Epithelial cell of proximal tubule (primary cell): ENCODE data around the gene OSBPL10. TPM values are rescaled to one million over a fixed set of nuclear protein-coding genes. Genes with fewer than 3 reads are reported as not detected.

Experiments used
- DNase-seq: peaks from one replicate; pipeline ENCODE4 v3.0.0-alpha.2; 2011; ENCODE audit warnings: low read depth
- H3K4me3 ChIP-seq: 2 replicates; pipeline ENCODE4 v1.5.1; 2011; ENCODE audit warnings: low read depth, mild to moderate bottlenecking, low read length
- CTCF ChIP-seq: conservative IDR thresholded peaks from 2 replicates; pipeline ENCODE4 v1.5.1; 2012; ENCODE audit warnings: low read depth, mild to moderate bottlenecking, low read length
- total RNA-seq: library from RNA; depleted of rRNA; stranded (reverse); fragments of >200 nt; gene quantifications from 2 replicates; pipeline ENCODE4 v1.2.3, GENCODE V29; 2015

OSBPL10 gene
- total RNA-seq, 1 donor from 2014 or later, result 17.5 TPM

- H3K4me3 ChIP-seq, result no peak overlapping the region
- no peak for DNase-seq
- no peak for TF ChIP-seq CTCF
Observed at GRCh38 chr3:31779514-31779913, 201.5 kb downstream of the OSBPL10 start.

- DNase-seq, result no peak
- TF ChIP-seq CTCF, result no peak
- no peak overlapping the region for H3K4me3 ChIP-seq
Observed at GRCh38 chr3:31777887-31778286, 203.2 kb downstream of the OSBPL10 start.

- no peak for TF ChIP-seq CTCF
- no peak for DNase-seq
- H3K4me3 ChIP-seq, result no peak overlapping the region
Observed at GRCh38 chr3:31777092-31777491, 204.0 kb downstream of the OSBPL10 start.

DNA sequence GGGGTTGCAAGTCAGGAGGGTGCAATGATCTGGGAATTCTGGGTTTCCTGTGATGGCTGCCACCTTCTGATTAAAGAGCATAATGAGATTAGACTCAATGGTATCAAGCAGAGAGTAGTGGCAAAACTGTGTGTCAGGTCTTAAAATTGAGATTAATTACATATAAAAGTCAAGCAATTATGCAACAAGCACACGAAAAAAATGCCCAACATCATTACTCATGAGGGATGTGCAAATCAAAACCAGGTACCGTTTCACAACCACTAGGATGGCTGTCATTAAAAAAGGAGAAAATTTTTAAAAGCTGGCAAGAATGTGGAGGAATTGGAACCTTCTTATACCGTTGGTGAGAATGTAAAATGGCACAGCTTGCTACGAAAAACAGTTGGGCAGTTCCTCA lies 205.0 kb downstream of the OSBPL10 start:
- no peak for TF ChIP-seq CTCF
- no peak for DNase-seq
- H3K4me3 ChIP-seq, result no peak overlapping the region

GRCh38 chr3:31775383-31775782 lies 205.7 kb downstream of the OSBPL10 start:
- DNase-seq, result no peak
- H3K4me3 ChIP-seq, result no peak overlapping the region
- no peak for TF ChIP-seq CTCF

DNA sequence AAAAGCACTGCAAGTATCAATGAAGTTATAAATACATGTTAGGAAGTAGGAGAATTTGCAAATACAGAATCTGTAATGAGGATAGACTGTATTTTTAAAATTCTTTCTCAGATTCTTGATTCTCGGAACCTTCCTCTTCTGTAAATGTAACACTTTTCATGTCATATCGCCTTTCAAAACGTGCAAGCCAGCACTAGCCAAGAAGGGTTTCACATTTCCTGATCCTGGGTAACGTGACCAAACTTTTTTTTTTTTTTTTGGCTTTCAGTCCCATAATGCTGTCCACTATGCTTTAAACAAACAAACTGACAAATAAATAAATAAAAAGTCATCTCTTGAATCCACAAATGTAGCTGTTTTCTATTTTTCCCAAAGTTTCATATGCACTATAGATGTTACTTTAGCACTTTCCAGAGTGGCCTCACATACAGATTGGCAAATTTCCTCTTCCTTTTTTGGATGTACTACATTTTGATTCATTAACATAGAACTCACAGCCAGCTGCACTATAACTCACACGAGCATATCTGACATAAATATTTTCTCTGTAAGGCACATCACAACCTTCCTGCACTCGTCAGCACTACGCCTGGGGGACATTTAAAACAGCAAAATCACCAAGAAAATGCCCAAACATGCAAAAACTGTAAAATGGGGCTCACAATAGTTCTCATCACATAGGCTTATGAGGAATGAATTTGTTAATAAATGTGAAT lies 208.1 kb downstream of the OSBPL10 start:
- DNase-seq, result no peak
- TF ChIP-seq CTCF, result no peak
- H3K4me3 ChIP-seq, result no peak overlapping the region

GRCh38 chr3:31772272-31772671 lies 208.8 kb downstream of the OSBPL10 start:
- no peak for DNase-seq
- no peak for TF ChIP-seq CTCF
- no peak overlapping the region for H3K4me3 ChIP-seq
